ENCODE results near the gene SRSF11. TPM values are rescaled to one million over a fixed set of nuclear protein-coding genes. Genes with fewer than 3 reads are reported as not detected.

SRSF11 gene
- polyA plus RNA-seq, 5 donors: 320 to 524 (median 513) TPM

DNA sequence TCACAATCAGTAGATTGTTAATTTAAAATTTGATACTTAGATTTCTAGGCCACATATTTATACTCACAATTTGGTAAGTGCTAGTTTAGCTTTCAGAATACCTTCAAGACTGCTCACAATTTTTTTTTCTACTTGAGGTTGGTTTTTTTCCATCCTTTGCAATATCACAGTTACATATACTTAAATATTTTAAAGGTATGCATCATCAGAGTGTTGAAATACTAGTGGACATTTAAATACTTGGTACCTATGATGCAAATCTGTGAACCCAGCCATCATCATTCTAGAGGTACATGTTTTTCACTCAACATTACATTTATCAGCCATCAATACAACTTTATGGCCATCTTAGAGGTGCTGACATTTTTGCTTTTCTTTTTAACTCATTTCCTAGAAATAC is 9.6 kb upstream of the SRSF11 start:
- DNase-seq: no peak

DNA sequence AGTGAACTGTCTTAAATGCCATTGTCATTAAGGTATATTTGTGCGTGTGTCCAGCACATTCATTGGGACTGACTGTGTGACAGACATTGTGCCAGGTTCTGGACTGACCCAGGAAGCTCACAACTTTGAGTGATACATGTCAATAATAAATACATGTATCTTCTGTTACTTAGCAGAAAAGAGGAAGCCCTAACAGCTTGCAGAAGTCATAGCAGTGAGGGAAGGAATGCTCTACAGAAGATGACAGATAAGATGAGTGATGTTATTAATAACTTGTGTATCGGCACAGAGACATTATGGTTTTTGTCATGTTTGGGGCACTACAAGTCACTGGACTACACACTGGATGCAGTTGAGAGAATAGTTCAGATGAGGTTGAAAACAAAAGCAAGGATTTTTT is 1.2 kb upstream of the SRSF11 start:
- no peak for DNase-seq

DNA sequence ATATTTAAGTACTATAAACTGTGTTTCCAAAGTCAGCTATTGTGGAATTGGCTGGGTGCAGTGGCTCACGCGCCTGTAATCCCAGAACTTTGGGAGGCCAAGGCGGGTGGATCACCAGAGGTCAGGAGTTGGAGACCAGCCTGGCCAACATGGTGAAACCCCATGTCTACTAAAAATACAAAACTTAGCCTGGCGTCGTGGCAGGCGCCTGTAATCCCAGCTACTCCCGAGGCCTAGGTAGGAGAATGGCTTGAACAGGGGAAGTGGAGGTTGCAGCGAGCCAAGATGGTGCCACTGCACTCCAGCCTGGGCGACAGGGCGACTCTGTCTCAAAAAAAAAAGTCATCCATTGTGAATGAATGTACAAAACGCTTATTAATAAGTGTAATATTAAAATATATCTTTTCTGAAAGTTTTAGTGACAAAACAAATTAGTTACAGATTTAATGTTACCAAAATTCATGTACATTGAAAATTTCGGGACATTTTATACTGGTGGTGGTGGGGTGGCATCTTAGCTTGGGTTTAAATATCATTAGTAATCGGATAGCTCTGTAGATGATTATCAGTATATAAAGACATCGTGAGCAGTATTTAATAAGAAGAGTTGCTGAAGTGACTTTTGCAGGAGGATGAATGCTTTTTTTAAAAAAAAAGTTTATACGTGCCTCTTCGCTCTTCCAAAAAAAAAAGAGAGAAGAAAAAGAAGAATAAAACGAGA is 503 bp upstream of the SRSF11 start:
- no peak for DNase-seq

DNA sequence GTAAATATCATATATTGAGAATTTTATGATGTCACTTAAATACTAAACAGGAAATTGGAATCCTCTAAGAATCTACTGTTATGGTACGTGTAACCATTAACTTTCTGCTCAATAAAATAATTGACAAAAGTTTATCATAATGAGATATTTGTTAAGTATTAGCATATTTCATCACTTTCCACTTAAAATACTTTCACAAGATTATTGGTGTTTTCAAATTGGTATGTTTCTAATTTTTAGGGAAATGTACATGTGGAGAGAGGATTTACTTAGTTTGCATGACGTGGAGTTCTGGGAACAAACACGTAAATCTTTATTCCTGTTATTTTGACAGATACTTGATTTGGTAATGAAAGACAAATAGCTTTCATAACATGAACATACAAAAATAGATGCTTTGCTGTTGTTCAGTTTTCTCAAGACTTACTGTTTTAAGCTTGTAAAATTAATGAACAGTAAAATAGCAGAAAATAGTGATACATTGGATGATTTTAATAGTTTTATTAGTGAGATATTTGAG is 1.6 kb downstream of the SRSF11 start:
- no peak for DNase-seq

DNA sequence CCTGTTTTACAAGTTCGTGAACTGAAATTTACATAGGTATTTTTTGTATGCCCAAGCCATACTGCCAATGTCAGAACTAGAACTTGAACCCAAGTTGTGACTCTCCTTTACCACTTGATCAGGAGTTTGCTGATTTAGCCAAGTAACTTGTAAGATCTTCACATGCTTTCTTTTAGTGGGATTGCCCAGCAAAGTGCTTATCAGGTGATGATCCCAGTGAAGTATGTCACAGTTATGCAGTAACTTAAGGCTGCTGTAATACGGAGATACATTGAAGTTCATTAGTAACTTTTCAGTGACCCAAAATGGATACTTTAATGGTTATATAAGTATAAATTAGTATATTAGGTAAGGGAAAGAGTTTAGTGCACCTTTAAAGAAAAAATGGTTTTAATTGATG is 3.8 kb downstream of the SRSF11 start:
- no peak for DNase-seq

DNA sequence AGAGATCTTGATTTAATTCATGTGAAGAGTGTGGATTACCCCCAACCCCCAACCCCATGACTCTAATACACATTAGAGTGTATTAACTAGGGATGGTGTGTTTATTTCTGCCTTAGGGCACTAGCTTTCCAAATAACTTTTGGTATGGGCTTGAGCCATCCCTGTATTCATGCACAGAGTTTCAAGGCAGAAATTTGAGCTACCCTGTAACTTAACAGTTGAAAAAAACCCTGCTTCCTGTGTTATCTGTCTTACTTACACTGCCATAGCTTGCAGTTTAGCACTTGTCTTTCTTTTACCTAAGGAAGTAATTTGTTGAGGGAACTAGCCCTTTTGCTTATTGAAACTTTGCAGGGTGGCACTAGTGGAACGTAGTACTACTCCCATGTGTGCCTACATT is 6.3 kb downstream of the SRSF11 start:
- no peak for DNase-seq

DNA sequence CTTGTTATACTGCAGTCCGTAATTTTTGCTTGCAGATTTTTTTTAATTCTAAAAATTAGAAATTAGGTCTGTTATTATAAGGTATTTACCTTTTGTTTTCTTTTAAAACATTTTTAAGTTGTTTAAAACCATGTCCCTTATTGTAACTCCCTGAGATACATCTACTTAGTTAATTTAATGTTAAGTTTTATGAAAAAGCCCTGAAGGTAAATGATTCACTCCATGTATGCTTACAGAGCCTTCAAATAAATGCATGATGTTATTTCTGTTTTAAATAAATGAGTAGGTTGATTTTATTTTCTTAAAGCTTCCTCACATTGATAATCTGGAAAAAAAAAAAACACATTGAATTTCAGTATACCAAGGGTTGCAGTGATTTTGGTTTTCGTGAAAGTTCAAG is 7.5 kb downstream of the SRSF11 start:
- DNase-seq: no peak

DNA sequence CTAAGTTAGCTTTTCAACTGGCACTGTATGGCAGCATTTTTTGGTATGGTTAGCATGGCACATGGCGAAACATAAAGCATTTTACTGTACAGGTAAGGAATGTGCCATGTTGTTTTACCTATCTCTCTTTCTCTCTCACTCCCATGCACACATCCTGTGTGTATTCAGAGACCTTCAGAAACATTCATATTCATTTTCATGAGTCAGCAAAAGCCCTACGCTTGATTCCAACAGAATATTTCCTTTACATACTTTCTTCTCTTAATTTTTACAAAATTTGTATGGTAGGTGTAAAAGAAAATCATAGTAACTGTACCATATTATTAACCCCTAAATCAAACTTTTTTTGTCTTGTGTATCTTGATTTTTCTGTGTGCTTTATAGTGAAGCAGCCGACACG is 10.3 kb downstream of the SRSF11 start:
- no peak for DNase-seq

DNA sequence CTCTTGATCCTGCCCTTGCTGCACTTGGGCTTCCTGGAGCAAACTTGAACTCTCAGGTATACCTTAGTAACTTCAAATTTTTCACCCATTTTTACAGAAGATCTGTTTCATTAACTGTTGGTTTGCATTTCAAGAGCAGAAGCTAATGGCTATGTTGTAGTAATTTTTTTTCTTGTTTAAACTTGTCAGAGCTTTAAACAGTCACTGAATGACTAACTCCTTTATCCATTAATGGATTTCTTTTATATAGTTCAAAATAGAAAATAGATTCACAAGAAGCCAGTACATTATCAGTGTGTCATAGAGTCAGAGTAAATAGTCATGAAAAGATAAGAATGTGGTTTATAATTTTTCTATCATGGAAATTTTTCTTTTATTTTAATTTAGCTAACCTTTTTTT is 13.6 kb downstream of the SRSF11 start:
- no peak for DNase-seq

DNA sequence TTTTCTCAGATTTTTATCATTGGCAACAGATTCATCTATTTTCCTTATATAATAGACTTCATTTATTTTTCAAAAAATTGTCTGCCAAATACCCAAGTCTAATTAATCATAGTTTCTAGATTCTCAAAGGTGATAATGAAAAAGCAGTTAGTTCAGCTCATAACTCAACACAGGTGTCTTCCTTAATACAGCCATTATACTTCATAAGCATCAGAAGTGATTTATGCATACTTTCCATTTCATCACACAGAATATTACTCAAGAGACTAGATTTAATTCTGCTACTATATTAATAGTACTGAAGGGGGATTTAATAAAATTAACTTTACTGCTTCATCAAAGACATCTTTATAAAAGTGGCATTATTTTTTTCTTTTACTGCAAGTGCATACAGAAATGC is 18.8 kb downstream of the SRSF11 start:
- DNase-seq: no peak

DNA sequence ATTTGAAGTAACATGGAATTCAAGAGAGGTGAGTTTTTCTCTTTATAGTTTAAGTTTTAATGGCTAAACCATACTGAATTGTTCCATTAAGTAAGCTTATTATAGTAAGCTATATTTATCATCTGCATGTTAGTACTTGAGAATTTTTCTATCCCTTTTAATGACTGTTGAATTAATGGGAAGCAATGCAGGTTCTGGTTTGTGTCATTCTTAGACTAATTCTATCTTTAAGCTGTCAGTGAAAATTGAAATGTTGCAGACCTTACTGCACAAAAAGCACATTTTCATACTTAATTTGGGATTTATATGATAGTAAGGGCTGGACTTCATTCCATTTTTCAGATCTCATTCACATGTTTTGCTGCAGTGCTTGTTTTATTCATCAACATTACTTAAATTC is 25.9 kb downstream of the SRSF11 start:
- no peak for DNase-seq

DNA sequence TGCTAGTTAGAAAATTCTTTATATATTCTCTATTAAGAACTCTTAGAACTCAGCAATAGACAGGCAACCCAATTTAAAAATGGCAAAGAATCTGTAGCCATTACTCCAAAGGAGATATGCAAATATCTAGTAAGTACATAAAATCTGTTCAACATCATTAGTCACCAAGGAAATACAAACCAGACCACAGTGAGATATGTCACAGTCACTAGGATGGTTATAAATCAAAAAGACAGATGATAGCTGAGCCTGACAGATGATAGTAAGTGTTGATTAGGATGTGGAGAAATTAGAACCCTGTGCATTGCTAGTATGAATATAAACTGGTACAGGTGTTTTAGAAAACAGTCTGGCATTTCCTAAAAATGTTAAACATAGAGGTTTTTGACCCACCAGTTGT is 26.6 kb downstream of the SRSF11 start:
- DNase-seq: no peak

DNA sequence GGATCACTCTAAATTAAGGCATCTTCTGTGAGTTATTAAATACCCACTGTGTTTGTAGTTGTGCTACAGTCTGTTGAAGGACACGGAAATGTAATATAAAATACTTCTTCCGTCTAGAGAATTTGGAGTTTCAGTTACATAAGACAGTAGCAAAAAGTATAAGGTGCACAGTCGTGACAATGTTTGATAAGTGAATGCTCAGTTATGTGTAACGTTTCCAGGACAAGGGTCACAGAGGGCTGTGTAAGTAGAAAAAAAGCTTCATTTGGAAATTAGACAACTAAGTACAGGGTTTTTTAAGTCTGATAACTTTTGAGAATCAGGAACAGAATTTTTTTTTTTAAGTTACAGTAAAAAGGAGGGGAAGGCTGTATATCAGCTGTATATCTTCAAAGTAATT is 27.5 kb downstream of the SRSF11 start:
- DNase-seq: no peak

DNA sequence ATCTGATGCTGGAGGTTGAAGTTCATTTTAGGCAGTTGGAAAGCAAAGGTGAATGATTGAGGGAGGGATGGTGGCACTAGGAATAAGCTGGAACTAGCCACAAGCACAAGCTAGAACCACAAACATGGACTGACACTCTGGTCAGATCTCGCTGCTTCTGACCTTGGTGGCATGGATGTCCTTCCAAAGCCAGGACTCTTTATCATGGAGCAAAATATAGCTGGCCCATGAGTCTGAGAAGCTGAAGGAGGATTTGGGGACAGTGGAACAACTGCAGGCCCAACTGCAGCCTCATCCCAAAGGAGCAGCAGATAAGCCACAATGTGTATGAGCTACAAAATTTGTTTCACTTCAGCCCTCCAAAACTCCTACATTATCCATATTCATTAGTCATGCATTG is 35.5 kb downstream of the SRSF11 start:
- no peak for DNase-seq

DNA sequence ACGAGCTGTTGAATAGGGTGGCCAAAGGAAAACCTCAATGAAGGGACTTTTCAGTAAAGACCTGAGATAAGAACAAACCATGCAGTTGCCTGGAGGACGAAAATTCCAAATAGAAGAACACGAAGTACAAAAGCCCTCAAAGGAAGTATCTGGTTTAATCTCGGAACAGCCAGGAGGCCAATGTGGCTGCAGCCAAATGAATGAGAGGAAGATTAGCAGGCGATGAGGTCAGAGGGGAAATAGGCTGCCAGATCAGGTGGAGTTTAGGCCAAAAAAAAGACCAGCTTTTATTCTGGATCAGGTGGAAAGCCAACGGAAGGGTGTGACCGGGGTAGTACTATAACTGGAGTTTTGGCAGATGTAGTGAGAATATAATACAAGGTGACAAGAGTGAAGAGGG is 43.7 kb downstream of the SRSF11 start:
- no peak for DNase-seq

DNA sequence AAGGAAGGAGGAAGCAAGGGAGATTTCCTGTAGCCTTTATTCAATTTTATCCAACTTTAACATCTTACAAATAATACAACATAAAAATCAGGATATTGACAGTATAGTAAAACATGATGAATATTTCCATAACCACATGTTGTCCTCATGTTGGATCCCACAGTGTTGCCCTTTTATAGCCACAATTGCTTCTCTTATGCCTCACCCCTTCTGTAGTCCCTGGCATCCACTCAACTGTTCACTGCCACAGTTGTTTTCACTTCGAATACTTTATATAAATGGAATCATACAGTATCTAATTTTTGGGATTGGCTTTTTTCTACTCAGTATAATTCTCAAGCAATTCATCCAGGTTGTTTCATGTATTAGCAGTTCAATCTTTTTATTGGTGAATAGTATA is 44.8 kb downstream of the SRSF11 start:
- no peak for DNase-seq

DNA sequence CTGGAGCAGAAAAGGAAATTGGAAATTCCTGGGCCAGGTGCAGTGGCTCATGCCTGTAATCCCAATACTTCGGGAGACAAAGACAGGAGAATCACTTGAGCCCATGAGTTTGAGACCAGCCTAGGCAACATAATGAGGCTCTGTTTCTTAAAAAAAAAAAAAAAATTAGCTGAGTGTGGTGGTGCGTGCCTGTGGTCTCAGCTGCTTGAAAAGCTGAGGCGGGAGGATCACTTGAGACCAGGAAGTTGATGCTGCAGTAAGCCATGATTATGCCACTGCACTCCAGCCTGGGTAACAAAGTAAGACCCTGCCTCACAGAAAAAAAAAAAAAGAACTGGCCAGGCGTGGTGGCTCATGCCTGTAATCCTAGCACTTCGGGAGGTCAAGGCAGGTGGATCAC is 56.7 kb downstream of the SRSF11 start:
- no peak for DNase-seq

DNA sequence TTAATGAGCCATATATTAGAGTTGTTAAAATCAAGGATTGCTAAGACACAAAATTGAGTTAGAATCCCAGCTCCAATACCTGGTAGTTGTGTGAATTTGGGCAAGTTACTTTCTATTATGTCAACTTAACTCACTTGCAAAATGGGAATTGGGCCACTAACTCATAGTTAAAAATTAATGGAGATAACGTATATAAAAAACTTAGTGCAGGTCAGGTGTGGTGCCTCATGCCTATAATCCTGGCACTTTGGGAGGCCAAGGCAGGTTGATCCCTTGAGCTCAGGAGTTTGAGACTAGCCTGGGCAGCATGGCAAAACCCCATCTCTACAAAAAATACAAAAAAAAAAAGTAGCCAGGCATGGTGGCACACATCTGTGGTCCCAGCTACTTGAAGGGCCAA is 57.5 kb downstream of the SRSF11 start:
- DNase-seq: no peak

DNA sequence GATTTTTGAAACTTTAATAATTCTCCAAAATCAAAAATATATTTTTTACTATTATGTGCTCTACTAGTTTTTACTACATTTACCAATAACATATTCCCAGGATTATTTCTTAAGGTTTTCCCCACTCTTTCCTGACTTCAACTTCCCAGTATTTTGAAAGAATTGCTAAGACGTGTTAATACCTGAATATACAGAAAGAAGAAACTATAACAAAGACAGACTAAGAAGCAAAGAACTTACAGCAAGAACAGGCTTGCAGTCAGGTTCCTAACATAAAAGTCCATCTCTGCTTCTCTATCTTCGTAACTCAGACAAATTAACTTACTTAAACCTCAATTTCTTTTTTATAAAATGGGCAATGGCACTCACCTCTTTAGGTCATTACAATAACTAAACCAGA is 63.2 kb downstream of the SRSF11 start:
- no peak for DNase-seq

DNA sequence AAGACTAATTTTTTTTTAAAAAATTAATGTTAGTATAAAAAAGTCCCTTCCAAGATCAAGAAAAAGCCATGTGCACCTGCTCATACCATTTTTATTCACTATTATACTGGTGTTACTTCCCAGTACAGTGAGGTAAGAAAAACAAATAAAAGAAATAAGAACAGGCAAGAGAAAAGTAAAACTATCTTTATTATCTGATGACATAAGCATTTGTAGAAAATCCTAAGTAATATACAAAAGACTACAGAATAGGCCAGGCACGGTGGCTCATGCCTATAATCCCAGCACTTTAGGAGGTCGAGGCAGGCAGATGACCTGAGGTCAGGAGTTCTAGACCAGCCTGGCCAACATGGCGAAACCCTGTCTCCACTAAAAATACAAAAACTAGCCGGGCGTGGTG is 65.3 kb downstream of the SRSF11 start:
- DNase-seq: no peak

DNA sequence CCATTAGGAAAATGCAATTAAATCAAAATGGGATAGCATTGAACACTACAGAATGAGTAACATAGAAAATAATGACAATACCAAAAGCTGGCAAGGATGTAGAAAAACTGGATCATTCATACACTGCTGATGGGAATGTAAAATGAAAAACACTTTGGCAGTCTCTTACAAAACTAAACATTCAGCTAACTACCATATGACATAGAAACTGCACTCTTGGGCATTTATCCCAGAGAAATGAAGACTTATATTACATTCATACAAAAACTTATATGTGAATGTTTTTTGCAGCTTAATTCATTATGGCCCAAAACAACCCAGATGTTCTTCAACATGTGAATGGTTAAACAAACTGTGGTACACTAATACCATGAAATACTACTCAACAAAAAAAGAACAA is 67.0 kb downstream of the SRSF11 start:
- no peak for DNase-seq

DNA sequence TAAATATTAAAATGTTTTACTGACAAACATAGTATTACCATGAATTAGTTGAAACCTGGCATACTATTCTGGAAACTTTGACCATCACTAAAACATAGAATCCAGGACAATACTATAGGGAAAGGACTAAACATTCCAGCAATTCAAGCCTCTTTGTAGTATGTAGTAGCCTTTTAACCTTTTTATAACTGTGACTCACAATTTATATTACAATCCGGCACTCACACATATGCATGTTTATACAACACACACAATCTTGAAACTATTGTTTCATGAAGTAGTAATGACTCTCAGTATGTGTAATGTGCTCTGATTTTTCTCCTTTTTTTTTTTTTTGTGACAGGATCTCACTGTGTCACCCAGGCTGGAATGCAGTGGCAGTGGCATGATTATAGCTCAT is 69.0 kb downstream of the SRSF11 start:
- no peak for DNase-seq

DNA sequence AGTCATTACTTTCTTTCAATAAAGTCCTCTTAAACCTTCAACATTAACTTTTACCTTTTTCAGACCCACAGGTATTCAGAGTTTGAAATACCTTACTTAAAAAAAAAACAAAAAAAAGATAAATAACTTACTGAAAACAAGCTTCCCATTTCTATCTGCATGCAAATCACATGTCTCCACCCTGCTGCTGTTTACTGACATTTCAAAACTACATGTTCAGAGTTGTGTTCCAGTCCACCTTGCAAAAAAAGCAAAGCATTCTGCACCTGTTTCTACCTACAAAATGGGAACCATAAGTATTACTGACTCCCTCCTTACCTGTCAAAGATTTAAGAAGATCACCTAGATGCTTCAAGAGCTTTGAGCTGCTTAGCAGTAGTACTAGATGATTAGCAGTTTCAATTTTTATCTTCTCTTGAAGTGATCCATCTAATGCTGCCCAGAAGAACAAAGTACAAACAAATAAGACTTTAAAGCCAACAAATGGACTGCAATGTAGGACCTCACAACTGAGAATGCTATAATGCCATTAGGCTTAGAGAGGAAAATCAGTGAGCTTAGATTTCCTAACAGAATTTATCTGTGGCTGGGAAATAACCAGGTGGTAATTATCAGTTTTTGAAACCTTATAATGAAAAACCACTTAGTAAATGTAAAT is 72.1 kb downstream of the SRSF11 start:
- DNase-seq: no peak

DNA sequence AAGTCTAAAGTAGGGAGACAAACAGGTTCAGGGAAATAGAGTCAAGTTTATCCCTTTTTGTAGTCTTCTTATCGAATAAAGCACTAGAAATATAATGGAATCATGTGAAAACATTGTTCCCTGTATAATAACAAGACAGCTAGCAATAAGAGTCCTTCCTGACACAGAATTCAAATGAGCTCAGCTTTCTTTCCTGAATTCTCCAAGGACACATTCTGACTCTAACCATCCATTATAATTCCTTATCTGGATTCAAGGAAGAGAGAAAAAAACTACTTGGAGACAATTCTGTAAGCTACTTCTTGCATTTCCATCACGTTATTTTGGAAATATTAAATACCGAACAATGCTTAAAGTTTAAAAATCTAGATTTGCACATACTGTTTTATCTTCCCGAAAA is 74.6 kb downstream of the SRSF11 start:
- no peak for DNase-seq
